ENCODE results near the gene PTPRR. TPM values are rescaled to one million over a fixed set of nuclear protein-coding genes. Genes with fewer than 3 reads are reported as not detected.

The PTPRR gene
- total RNA-seq (1 to 10 TPM in 1 of 9 donors, under 1 TPM in 7, not detected in 1; 0.21 to 1.0 (median 0.40) TPM), polyA plus RNA-seq (under 1 TPM; 0.30 to 0.58 TPM)
- long read RNA-seq, donor 1, partial matches to known transcripts, result 0 of 1 reads
- long read RNA-seq, donor 1, other reads (novel, unspliced or antisense), result 1 of 1 reads
- long read RNA-seq, donor 2, partial matches to known transcripts, result 1 of 4 reads
- long read RNA-seq, donor 2, other reads (novel, unspliced or antisense), result 0 of 4 reads
- long read RNA-seq, donor 3, result 0 reads

DNA sequence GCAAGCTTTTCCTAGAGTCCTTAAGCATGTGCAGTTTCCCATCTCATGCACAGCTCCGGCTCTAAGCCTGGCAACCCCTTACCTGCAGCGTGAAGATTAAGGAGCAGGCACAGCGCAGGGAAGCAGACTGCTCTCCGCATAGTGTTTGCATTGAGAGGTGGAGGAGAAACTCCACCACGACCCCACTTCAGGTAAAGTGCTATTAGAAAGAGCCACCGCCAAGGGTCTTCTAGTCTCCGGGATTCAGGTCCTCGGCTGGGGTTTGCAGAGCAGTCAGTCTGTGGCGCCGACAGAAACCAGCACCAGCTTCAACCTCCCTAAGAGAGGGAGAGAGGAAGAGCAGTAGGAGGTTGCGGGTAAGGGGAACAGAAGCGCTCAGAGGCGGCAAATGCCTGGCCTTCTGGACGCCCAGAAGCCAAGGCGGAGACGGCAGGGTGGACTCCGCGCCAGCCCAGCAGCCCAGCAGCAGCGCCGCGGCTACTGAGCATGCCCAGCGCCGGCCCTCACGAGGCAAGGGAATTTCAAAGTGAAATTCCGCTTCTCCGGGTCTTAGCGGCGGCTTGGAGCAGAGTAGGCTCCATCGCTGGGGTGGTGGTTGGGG lies at the start of gene PTPRR:
Gene PTPRR (minus strand): TSS at position 488 of the 601 bp plus-strand sequence. CDS start 348 bp downstream, at position 140.
- Histone ChIP-seq H3K27me3 (peaks cover 0 to 31% (median 4%) of the 10 kb centered on the region in 9 donors), H3K4me3 (no peak within 1 kb of the TSS), H3K9me3 (no peaks in the 10 kb centered on the region), H3K4me1 (no peaks in the 10 kb centered on the region), H3K27ac (no peak within 1 kb of the TSS), H3K36me3 (no peaks in the 10 kb centered on the region)
- DNase-seq, result no peak
- TF ChIP-seq POLR2A (IDR thresholded peaks at IDR 0.05) (no peak), CTCF (IDR thresholded peaks at IDR 0.05) (no peak)
- ATAC-seq, result no peak
- intact Hi-C loops (cut with DNase I), result no loop called here
- WGBS, 4 donors, result 2 to 4% (median 3%) methylated on average over 23 to 29 of the region's 29 CpGs

DNA sequence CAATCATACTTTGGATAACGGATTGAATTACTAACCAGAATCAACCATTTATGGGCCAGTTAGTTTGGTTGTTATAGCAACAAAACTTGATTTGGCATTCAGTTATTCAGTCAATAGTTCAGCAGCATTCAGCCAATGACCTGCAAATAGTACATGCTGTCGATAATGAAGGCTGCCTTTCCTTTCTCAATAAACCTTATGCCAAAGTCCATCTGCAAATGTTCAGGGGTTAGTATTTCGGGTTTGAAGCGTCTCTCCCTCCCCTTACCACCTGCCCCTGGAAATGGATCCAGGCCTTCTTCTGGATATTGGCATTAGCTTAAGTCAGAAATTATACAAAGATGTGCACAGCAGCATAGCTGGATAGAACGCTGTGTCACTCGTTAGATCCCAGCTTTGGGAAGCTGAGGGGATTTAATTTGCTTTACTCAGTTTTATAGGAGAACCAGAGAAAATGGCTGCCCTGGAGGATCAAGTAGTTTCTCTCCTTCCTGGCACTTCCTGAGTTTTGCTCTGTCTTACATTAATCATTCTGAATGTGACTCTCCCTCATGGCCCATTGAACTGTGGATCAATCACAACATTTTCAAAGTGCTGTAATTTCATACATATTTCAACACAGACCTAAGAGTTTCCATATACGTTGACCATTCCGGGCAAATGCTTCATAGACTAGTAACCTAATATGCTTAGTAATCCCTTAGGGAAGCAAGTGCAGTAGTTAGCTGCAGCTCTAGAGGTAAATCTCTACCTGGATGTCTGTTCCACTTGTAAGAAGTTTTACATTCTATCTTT lies 46.7 kb upstream of the PTPRR start:
- no peaks in the 10 kb centered on the region for H3K4me1 ChIP-seq
- TF ChIP-seq POLR2A (IDR thresholded peaks at IDR 0.05), result no peak
- no peak for TF ChIP-seq CTCF (IDR thresholded peaks at IDR 0.05)
- H3K27ac ChIP-seq, result no peak overlapping the region
- H3K4me3 ChIP-seq, result no peak overlapping the region
- no peaks in the 10 kb centered on the region for H3K36me3 ChIP-seq
- intact Hi-C loops (cut with DNase I), result no loop called here
- H3K27me3 ChIP-seq, result no peaks in the 10 kb centered on the region
- DNase-seq (no peak), ATAC-seq (no peak)
- WGBS, 4 donors, result 91 to 95% (median 92%) methylated on average over 8 of the region's 8 CpGs
- H3K9me3 ChIP-seq, result no peaks in the 10 kb centered on the region

GRCh38 chr12:70966046-70966445 lies 45.5 kb upstream of the PTPRR start:
- Histone ChIP-seq H3K27me3 (no peaks in the 10 kb centered on the region), H3K36me3 (no peaks in the 10 kb centered on the region), H3K4me3 (no peak overlapping the region), H3K4me1 (no peaks in the 10 kb centered on the region), H3K27ac (no peak overlapping the region), H3K9me3 (no peaks in the 10 kb centered on the region)
- no peak for ATAC-seq
- WGBS, 4 donors, result 89 to 92% (median 91%) methylated on average over 2 of the region's 2 CpGs
- TF ChIP-seq POLR2A (IDR thresholded peaks at IDR 0.05), result no peak
- TF ChIP-seq CTCF (IDR thresholded peaks at IDR 0.05), result no peak
- intact Hi-C loops (cut with DNase I), result no loop called here
- DNase-seq, result no peak

DNA sequence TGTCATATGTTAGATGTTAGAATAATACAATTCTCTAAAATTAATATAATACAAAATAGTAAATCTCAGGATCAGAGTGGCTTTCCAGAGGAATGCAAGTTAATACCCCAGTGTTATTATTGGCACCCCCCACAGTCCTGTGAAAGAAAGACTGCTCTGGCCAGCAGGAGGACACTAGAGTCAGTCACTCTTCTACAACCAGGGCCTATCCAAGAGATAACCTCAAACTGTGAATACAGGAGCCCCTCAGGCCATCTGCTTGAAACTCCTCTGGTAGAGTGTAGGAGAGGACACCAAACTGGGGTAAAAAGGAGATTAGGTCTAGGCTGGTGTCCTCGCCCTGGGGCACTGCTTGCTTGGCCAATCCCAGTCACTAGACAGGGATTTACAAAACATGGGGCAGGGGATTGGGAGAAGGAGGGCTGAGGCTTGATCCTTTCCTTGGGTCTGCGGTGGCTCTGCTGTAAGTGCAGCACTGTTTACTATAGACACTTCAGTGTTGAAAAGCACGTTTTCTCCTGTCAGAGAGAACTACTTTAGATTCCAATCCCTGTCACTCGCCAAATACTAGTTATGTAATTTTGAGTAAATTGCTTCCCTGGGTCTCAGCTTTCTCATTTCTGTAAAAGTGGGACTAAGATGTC lies 44.5 kb upstream of the PTPRR start:
- H3K27me3 ChIP-seq, result no peaks in the 10 kb centered on the region
- TF ChIP-seq POLR2A (IDR thresholded peaks at IDR 0.05), result no peak
- no peak for TF ChIP-seq CTCF (IDR thresholded peaks at IDR 0.05)
- H3K4me3 ChIP-seq, result no peak overlapping the region
- WGBS, 4 donors, result 73 to 86% (median 81%) methylated on average over 4 of the region's 4 CpGs
- no peaks in the 10 kb centered on the region for H3K9me3 ChIP-seq
- no peak for ATAC-seq
- H3K27ac ChIP-seq, result no peak overlapping the region
- H3K36me3 ChIP-seq, result no peaks in the 10 kb centered on the region
- H3K4me1 ChIP-seq, result no peaks in the 10 kb centered on the region
- no peak for DNase-seq
- intact Hi-C loops (cut with DNase I), result no loop called here

Data from heart left ventricle (tissue), 16 donors.